HG03039 (cell line): ENCODE measurements around the gene MTFR1L.
"Not testable (repeated sequence)": the region's sequence is repeated elsewhere in the genome, so short reads cannot be mapped to it uniquely, and the experiment has no call there.

Source experiments
- ATAC-seq: cut with Tn5 transposase; IDR thresholded peaks from one replicate; pipeline ENCODE4 v1.9.1; 2021; ENCODE audit warnings: mild to moderate bottlenecking, moderate library complexity; ENCODE audit not compliant: unreplicated experiment

The MTFR1L gene

GRCh38 chr1:25821630-25822091 lies 1.9 kb downstream of the MTFR1L start:
- no peak for ATAC-seq

DNA sequence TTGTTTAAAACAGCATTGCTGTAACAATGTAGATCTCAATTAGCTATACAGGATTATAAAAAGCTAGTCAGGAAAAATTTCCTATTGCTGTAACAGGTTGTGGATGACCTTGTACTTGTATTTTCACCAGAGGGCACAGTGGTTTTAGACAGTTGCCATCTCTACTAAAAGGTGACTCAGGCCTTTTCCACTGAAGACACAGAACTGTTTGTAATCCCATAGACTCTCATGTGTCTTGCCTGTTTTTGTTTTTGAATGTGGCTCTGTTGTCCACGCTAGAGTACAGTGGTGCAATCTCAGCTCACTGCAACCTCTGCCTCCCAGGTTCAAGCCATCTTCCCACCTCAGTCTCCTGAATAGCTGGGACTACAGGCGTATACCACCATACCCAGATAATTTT lies 5.9 kb downstream of the MTFR1L start:
- no peak for ATAC-seq

DNA sequence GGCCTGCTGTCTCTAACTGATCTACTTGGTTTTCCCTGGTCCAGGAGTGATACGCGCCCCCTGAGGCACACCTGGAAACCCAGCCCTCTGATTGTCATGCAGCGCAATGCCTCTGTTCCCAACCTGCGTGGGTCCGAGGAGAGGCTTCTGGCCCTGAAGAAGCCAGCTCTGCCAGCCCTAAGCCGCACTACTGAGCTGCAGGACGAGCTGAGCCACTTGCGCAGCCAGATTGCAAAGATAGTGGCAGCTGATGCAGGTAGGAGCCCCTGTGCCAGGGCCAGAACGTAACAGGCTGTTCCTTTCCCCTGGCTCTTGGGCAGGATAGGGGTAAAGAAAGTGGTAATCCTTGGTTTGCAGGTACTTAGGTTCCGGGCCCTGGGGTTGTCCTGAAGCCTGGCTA lies 6.8 kb downstream of the MTFR1L start:
- no peak for ATAC-seq

- ATAC-seq: no peak
Observed at GRCh38 chr1:25828491-25828890, 8.7 kb downstream of the MTFR1L start.

GRCh38 chr1:25829046-25829445 lies 9.3 kb downstream of the MTFR1L start:
- no peak for ATAC-seq

GRCh38 chr1:25831569-25832196 lies 11.9 kb downstream of the MTFR1L start:
- ATAC-seq: no peak

DNA sequence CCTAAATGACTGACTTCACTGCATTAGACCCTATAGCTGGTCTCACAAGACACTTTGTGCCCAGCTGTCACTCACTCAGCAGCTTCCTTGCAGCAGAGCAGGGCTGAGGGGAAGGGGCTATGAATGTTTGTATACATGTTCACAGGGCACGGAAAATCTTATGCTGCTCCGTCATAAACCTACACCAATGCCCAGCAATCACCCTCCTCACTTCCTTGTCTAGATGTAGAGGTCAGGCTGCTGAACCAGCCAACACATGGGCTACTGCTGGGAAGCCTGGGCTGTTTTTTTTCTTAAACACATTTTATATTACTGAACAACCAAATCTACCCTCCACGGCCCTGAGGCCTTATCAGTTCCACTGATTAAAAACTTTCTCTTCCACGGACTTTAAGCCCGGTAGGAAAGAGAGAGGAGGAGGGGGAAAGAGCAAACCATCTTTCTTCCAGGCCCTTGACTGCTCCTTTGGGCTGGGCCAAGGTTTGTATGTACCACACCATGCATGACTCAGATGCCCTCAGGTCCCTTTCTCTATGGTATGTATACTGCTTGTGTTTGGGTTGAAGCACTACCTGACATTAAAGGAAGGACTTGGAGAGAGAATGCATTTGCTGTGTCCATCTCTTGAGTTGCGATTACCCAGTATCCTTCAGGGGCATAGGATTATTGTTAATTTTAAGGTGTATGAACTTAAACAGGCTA lies 12.7 kb downstream of the MTFR1L start:
- no peak for ATAC-seq

- ATAC-seq: no peak
Observed at GRCh38 chr1:25833158-25833557, 13.4 kb downstream of the MTFR1L start.

DNA sequence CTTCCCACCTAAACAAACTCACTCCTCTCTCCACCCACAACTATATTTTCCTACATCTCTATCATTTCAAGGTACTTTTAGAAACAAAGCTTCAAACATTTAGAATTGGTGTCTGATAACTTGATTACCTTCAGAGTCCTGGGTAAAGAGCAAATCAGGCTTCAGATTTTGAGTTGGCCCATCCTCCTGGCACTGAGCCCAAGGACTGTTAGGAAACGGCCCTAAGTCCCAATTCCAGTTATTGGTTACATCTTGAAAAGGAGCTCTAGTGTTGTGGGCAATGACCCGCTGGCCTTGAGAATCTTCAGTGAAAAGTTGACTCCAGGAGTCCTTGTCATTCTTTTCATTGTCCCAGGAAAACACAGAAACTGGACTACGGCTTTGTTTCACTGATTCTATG lies 15.1 kb downstream of the MTFR1L start:
- no peak for ATAC-seq

GRCh38 chr1:25836695-25837094 lies 16.9 kb downstream of the MTFR1L start:
- no peak for ATAC-seq

DNA sequence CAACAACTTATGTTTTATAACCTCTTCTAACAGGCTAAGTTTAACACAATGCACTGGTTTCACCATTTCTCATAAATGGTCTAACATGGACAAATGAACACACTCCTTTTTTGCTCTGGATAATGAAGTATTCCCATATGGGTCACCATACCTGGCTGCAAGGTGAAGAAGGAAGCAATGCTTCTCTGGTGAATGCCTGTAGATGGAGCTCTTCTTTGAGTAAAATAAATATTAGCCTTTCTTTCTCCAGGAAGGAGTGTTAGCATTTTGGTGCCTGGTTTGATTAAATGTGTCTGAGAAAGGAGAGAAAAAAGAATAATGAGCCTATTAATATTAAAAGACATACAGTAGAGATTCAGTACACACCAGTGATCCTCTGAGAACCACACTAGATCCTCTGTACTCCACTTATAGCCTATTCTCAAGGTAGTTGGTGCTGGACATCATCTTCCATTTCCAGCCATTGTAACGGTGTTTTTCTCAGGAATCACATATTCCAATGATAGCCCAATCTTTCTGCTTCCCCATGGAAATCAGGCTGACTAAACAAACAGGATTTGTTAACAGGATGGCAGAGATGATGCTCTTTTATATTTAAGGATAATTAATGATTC lies 17.6 kb downstream of the MTFR1L start:
- no peak for ATAC-seq

DNA sequence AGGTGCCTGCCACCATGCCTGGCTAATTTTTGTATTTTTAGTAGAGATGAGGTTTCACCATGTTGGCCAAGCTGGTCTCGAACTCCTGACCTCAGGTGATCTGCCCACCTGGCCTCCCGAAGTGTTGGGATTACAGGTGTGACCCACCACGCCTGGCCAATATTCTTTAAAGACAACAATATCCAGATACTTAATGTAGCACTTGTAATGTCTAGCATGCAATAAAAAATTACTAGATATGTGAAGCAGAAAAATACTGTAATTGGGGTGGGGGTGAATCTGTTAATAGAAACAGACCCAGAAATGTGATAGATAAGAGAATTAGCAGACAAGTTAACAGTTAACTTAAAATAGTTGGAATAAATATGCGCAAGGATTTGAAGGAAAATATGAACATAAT lies 20.1 kb downstream of the MTFR1L start:
- not testable (repeated sequence) for ATAC-seq

GRCh38 chr1:25843483-25843882 lies 23.7 kb downstream of the MTFR1L start:
- no peak for ATAC-seq

GRCh38 chr1:25844536-25845337 lies 25.0 kb downstream of the MTFR1L start:
- ATAC-seq: no peak

- ATAC-seq: no peak
Observed at GRCh38 chr1:25845664-25846063, 25.9 kb downstream of the MTFR1L start.

GRCh38 chr1:25847929-25848328 lies 28.2 kb downstream of the MTFR1L start:
- ATAC-seq: no peak

DNA sequence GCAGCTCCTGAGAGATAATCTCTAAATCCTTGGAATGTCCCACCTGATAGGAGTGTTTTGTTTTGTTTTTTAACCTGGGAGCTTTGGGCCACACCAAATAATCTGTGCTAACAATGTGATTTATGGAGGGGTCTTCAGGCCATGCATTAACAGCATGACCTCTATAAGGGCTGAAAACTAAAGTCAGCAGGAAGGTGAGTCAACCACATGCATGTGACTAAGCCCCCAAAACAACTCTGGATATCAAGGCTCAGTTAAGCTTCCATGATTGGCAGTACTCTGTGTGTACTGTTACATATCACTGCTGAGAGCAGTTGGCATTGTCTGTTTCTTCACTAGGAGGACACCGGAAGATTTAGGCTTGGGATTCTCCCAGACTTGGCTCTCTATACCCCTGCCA lies 28.8 kb downstream of the MTFR1L start:
- no peak for ATAC-seq

DNA sequence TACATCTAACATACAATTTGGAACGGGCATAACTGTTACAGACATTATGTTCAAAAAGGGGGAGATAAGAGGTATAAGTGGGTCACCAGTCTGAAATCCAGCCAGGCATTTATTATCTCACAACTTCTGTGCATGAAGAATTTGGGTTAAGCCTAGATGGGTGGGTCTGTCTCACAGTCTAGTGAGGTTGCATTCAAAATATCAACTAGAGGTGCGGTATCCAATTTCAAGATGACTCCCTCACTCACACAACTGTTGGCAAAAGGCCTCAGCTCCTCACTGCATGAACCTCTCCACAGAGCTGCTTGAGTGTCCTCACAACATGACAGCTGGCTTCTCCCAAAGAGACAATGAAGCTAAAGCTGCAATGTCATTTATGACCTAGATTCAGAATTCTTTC lies 34.8 kb downstream of the MTFR1L start:
- ATAC-seq: no peak

DNA sequence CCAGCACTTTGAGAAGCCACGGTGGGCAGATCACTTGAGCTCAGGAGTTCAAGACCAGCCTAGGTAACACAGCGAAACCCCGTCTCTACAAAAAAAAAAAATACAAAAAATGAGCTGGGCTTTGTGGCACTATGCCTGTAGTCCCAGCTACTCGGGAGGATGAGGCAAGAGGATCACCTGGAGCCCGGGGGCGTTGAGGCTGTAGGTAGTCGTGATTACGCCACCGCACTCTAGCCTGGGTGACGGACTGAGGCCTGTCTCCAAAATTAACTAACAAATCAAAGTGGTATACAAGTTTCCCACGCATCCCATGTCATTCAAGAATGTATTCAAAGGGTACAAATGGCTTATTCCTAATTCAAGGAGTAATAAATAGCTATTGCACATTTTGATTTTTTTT lies 37.1 kb downstream of the MTFR1L start:
- no peak for ATAC-seq

- ATAC-seq: no peak
Observed at GRCh38 chr1:25858494-25858893, 38.7 kb downstream of the MTFR1L start.
